Astrocyte of the spinal cord (primary cell): ENCODE data around the gene LACRT.

Experiments
- DNase-seq: peaks from one replicate; pipeline ENCODE4 v3.0.0; 2011; ENCODE audit warnings: low read depth, low spot score
- H3K4me3 ChIP-seq: 2 replicates; pipeline ENCODE4 v1.5.1; 2011; ENCODE audit warnings: low read depth, mild to moderate bottlenecking, low read length, moderate library complexity
- in situ Hi-C: cut with HindIII; loops from 2 replicates; pipeline ENCODE4 v1.10.0; 2017; ENCODE audit warnings: low sequenced_read_pairs
- TF ChIP-seq, protein P1 (sequence below): IDR thresholded peaks from 2 replicates; pipeline ENCODE4 v1.5.1; 2012; ENCODE audit warnings: low read depth, mild to moderate bottlenecking, low read length, inconsistent platforms

The LACRT gene

DNA sequence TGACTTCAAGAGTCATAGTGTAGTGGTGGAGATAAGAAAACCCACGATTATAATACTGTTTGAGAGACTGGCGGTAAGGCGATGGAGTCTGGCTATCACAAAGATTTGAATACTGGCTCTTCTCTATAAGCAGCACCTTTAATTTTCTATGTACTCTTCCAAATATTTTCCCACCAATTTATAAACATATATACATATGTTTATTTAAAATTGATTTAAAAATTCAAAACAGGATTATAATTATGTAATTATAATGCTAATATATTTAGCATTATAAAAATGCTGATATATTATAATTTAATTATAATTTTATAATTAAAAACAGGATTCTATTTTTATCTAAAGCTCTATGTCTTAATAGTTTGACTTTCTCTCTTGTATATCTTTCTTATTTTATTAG lies 28.9 kb upstream of the LACRT start:
- H3K4me3 ChIP-seq, result no peak overlapping the region
- TF ChIP-seq, protein P1, sequence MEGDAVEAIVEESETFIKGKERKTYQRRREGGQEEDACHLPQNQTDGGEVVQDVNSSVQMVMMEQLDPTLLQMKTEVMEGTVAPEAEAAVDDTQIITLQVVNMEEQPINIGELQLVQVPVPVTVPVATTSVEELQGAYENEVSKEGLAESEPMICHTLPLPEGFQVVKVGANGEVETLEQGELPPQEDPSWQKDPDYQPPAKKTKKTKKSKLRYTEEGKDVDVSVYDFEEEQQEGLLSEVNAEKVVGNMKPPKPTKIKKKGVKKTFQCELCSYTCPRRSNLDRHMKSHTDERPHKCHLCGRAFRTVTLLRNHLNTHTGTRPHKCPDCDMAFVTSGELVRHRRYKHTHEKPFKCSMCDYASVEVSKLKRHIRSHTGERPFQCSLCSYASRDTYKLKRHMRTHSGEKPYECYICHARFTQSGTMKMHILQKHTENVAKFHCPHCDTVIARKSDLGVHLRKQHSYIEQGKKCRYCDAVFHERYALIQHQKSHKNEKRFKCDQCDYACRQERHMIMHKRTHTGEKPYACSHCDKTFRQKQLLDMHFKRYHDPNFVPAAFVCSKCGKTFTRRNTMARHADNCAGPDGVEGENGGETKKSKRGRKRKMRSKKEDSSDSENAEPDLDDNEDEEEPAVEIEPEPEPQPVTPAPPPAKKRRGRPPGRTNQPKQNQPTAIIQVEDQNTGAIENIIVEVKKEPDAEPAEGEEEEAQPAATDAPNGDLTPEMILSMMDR, result no peak
- no peak for DNase-seq
- in situ Hi-C loops, result no loop called here

DNA sequence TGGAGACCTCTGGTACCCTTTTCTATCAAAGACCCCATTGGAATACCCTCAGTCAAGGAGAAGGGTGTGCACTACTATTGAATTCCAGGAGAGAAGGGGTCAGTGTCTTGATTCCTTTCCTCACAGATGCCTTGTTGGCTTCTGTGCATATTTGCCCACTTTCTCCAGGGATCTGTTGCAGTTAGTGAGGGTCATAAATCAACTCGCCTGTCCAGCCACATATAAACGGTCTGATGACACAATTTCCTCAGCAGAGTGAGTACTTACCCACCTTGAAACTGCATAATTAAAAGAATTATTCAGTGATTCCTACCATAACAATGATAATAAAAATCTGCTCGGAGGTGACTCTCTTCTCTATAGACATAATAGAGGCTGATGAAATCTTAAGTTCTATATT lies 27.3 kb upstream of the LACRT start:
- no peak for DNase-seq
- in situ Hi-C loops, result no loop called here
- no peak overlapping the region for H3K4me3 ChIP-seq
- TF ChIP-seq, protein P1, result no peak

DNA sequence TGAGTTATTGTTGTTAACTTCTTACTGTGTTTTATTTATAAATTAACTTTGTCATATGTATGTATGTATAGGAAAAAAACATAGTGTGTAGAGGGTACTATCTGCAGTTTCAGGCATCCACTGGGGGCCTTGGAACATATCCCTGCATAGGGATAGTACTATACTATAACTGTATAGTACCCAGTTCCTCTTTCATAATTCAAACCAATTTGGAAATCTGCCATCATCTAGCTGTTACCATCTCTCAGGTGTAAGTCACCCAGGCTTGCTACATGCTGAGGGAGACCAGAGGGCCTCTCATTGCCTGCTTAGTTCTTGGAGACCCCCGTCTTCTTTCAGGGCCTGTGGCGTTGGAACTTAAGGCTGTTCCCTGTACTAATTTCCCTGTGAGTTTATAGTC lies 26.4 kb upstream of the LACRT start:
- in situ Hi-C loops, result no loop called here
- H3K4me3 ChIP-seq, result no peak overlapping the region
- TF ChIP-seq, protein P1, result no peak
- no peak for DNase-seq

DNA sequence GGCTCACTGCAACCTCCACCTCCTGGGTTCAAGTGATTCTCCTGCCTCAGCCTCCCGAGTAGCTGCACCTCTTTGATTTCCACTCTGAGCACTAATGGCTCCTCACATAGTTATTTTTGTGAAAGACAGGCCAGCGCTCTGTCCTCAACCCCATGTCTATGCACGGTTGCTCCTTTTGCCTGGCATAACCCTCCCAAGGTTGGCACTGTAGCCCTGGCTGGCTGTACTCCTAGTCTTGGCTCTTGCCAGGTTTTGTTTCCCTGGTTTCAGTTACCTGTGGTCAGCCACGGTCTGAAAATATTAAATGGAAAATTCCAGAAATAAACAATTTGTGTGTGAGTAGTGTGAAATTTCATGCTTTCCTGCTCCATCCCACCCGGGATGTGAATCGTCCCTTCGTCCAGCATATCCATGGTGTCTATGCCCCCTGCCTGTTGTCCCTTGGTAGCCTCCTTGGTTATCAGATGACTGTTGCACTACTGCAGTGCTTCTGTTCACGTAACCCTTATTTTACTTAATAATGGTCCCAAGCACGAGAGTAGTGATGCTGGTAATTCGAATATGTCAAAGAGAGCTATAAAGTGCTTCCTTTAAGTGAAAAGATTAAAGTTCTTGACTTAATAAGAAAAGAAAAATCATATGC lies 25.7 kb upstream of the LACRT start:
- H3K4me3 ChIP-seq, result no peak overlapping the region
- TF ChIP-seq, protein P1, result no peak
- in situ Hi-C loops, result no loop called here
- no peak for DNase-seq

DNA sequence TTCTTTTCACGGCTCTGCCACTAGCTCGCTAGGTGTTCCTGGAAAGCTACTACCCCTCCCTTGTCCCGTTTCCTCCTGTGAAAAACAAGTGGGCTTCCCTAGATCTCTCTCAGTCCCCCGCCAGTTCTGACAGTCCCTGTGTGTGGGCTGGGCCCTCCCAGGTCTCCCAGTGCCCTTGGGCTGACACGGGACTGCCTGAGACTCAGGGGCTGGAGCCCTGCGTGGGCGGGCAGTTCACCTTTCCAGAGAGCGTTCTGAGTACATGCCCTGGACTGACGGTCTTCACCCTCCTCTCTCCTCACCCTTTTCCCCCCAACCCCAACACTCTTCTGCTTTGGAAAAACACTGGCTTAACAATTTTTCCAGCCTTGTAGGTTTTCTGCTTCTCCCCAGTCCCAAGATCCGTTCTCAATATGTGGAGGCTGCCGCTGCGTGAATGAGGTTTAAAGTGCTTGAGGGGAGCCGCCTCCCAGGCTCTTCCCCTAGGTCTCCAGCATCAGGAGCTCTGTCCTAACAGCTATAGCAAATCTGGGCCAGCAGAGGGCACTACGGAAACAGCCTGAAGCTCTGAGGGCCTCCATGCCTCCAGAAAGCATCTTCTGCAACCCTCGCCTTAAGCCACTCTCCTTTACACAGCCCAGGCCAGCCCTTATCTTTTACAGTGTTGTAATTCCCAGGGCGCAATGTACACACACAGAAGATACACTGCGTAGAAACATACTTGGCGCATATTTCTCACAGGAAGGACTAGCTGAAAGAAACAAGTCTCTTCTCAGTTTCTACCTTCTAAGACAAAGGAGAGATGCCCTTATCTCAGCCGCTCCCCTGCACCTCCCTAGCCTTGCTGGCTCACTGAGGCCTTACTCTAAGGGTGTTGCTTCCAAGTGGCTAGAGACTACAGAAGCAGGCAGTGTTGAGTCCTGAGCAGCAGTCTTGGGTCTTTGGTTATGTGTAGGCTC lies 23.9 kb upstream of the LACRT start:
- TF ChIP-seq, protein P1, result peak; percentile 55
- in situ Hi-C loops, result no loop called here
- H3K4me3 ChIP-seq, result no peak overlapping the region
- DNase-seq, result no peak

DNA sequence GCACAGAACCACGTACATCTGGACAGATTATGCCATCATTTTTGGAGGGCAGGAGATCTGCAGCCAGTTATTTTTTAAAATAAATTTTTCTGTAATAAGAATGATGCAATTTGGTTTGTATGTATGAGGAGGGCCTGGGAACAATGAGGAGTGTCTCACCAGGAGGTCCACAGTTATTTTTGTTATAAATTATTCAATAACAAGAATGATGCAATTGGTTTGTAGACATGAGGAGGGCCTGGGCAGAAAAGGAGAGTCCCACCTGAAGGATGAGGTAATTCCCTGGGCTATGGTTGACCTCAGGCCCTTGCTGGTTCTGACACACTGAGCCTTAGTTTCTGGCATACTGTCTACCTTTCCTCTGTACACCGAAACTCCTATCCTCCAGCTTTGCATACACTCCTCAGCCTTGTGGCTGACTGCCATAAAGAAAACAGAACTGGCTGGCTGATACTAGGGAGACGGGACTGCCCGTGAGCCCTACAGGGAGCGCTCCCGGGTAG lies 22.5 kb upstream of the LACRT start:
- in situ Hi-C loops, result no loop called here
- no peak overlapping the region for H3K4me3 ChIP-seq
- TF ChIP-seq, protein P1, result no peak
- DNase-seq, result no peak
